Natural killer cell (primary cell): Measurements from ENCODE around the gene RYR2. TPM values are rescaled to one million over a fixed set of nuclear protein-coding genes. Genes with fewer than 3 reads are reported as not detected.

Experiments used
- ATAC-seq, 3 donors: fragments of 150-1000 bp in 2 of 3; fragments of 200-7000 bp in 1 of 3; cut with Tn5 transposase; 1 replicate in 1 of 3; 2 replicates in 2 of 3; pipeline ENCODE4 v1.10.0; 2021; ENCODE audit warnings: mild to moderate bottlenecking in 2 of 3, moderate library complexity in 2 of 3
- DNase-seq, 2 donors: peaks; one replicate each; pipeline versions ENCODE4 v3.0.0 to v3.0.0-alpha.2; 2013 to 2021; ENCODE audit warnings: mixed read lengths in 1 of 2
- H3K27ac ChIP-seq: one replicate; pipeline ENCODE4 v1.5.1; 2013; ENCODE audit warnings: mild to moderate bottlenecking, low read length
- H3K27me3 ChIP-seq: one replicate; pipeline ENCODE4 v1.6.1; 2013; ENCODE audit warnings: low read length; ENCODE audit not compliant: control insufficient read depth, insufficient read depth
- H3K36me3 ChIP-seq: one replicate; pipeline ENCODE4 v1.6.1; 2013; ENCODE audit warnings: low read length; ENCODE audit not compliant: control insufficient read depth, insufficient read depth
- H3K4me1 ChIP-seq: one replicate; pipeline ENCODE4 v1.6.1; 2013; ENCODE audit warnings: low read length; ENCODE audit not compliant: control insufficient read depth, insufficient read depth
- H3K4me3 ChIP-seq: one replicate; pipeline ENCODE4 v1.5.1; 2013; ENCODE audit warnings: low read length
- H3K9me3 ChIP-seq: one replicate; pipeline ENCODE4 v1.6.1; 2013; ENCODE audit warnings: low read length; ENCODE audit not compliant: control insufficient read depth, insufficient read depth
- H3K27ac Mint-ChIP-seq, 2 donors: one replicate each; pipeline ENCODE4 v1.8.0; 2022; ENCODE audit warnings: mild to moderate bottlenecking in 2 of 2, mixed read lengths in 2 of 2, moderate library complexity in 1 of 2
- H3K27me3 Mint-ChIP-seq, 2 donors: one replicate each; pipeline ENCODE4 v1.8.0; 2022; ENCODE audit warnings: low read depth in 2 of 2, mixed read lengths in 2 of 2
- H3K36me3 Mint-ChIP-seq: one replicate; pipeline ENCODE4 v1.8.0; 2022; ENCODE audit warnings: mixed read lengths
- H3K4me1 Mint-ChIP-seq, 2 donors: one replicate each; pipeline ENCODE4 v1.8.0; 2022; ENCODE audit warnings: mixed read lengths in 2 of 2
- H3K4me3 Mint-ChIP-seq: one replicate; pipeline ENCODE4 v1.8.0; 2022; ENCODE audit warnings: mild to moderate bottlenecking, moderate library complexity, mixed read lengths
- H3K9me3 Mint-ChIP-seq, 2 donors: one replicate each; pipeline ENCODE4 v1.8.0; 2022; ENCODE audit warnings: mixed read lengths in 2 of 2
- CTCF ChIP-seq: fragments of 200-600 bp; IDR thresholded peaks from one replicate; pipeline ENCODE4 v1.8.0; 2022; ENCODE audit warnings: antibody characterized with exemption
- WGBS: methylation state at CpG from one replicate; pipeline ENCODE4 v1.1.7; 2013; ENCODE audit warnings: missing lambda C conversion rate; ENCODE audit not compliant: insufficient coverage; 5-methylcytosine and 5-hydroxymethylcytosine counted together
- intact Hi-C: fragments of 100-400 bp; cut with micrococcal nuclease; formaldehyde crosslinking; loops from one replicate; pipeline ENCODE4 v1.14.2; 2022
- total RNA-seq, 4 donors: library from RNA; stranded (reverse); fragments of 120-200 nt in 1 of 4; gene quantifications; one replicate each; pipeline versions ENCODE4 v1.2.3 to v1.2.4, GENCODE V29; 2013 to 2022

RYR2 gene
- total RNA-seq, 3 donors from 2014 or later (not counting 1 experiment from before 2014, with no cell fraction given) = 0.13 to 1.2 (median 0.38) TPM

GRCh38 chr1:237199026-237199425 lies 157.0 kb downstream of the RYR2 start:
- DNase-seq (no peak), ATAC-seq (no peak)
- Histone ChIP-seq H3K36me3 (no peaks in the 10 kb centered on the region), H3K27me3 (no peaks in the 10 kb centered on the region), H3K9me3 (no peaks in the 10 kb centered on the region), H3K4me3 (no peak overlapping the region), H3K27ac (no peak overlapping the region), H3K4me1 (no peaks in the 10 kb centered on the region)
- Mint-ChIP-seq H3K27ac (no peak overlapping the region), H3K9me3 (peaks cover 0 to 7% of the 10 kb centered on the region in 2 donors), H3K36me3 (no peaks in the 10 kb centered on the region), H3K27me3 (no peaks in the 10 kb centered on the region), H3K4me3 (no peak overlapping the region), H3K4me1 (no peaks in the 10 kb centered on the region)
- 73% methylated on average over 6 of the region's 6 CpGs for WGBS
- intact Hi-C loops = no loop called here
- TF ChIP-seq CTCF = no peak

GRCh38 chr1:237201155-237201554 lies 159.2 kb downstream of the RYR2 start:
- H3K27ac ChIP-seq = no peak overlapping the region
- H3K36me3 ChIP-seq = no peaks in the 10 kb centered on the region
- TF ChIP-seq CTCF = no peak
- Mint-ChIP-seq H3K9me3 (peaks cover 0 to 4% of the 10 kb centered on the region in 2 donors), H3K27ac (no peak overlapping the region), H3K4me3 (no peak overlapping the region), H3K4me1 (no peaks in the 10 kb centered on the region), H3K36me3 (no peaks in the 10 kb centered on the region), H3K27me3 (no peaks in the 10 kb centered on the region)
- no peak for ATAC-seq
- H3K4me3 ChIP-seq = no peak overlapping the region
- DNase-seq = no peak
- H3K27me3 ChIP-seq = no peaks in the 10 kb centered on the region
- H3K9me3 ChIP-seq = no peaks in the 10 kb centered on the region
- H3K4me1 ChIP-seq = no peaks in the 10 kb centered on the region
- intact Hi-C loops = no loop called here
- 85% methylated on average over 4 of the region's 4 CpGs for WGBS

GRCh38 chr1:237204841-237205240 lies 162.9 kb downstream of the RYR2 start:
- Histone ChIP-seq H3K4me1 (no peaks in the 10 kb centered on the region), H3K27ac (no peak overlapping the region), H3K36me3 (no peaks in the 10 kb centered on the region), H3K4me3 (no peak overlapping the region), H3K27me3 (no peaks in the 10 kb centered on the region), H3K9me3 (no peaks in the 10 kb centered on the region)
- no peak overlapping the region for H3K27ac Mint-ChIP-seq
- 69% methylated on average over 4 of the region's 4 CpGs for WGBS
- DNase-seq (no peak), ATAC-seq (no peak)
- no peaks in the 10 kb centered on the region for H3K27me3 Mint-ChIP-seq
- H3K9me3 Mint-ChIP-seq = peaks cover 0 to 2% of the 10 kb centered on the region in 2 donors
- H3K36me3 Mint-ChIP-seq = no peaks in the 10 kb centered on the region
- intact Hi-C loops = no loop called here
- H3K4me1 Mint-ChIP-seq = no peaks in the 10 kb centered on the region
- H3K4me3 Mint-ChIP-seq = no peak overlapping the region
- TF ChIP-seq CTCF = no peak

- H3K27me3 Mint-ChIP-seq = no peaks in the 10 kb centered on the region
- Histone ChIP-seq H3K27me3 (no peaks in the 10 kb centered on the region), H3K4me3 (no peak overlapping the region), H3K27ac (no peak overlapping the region), H3K4me1 (no peaks in the 10 kb centered on the region), H3K9me3 (no peaks in the 10 kb centered on the region), H3K36me3 (no peaks in the 10 kb centered on the region)
- H3K4me1 Mint-ChIP-seq = no peaks in the 10 kb centered on the region
- DNase-seq (no peak), ATAC-seq (no peak)
- WGBS = 80% methylated on average over 14 of the region's 14 CpGs
- TF ChIP-seq CTCF = no peak
- intact Hi-C loops = no loop called here
- H3K9me3 Mint-ChIP-seq = peaks cover 0 to 2% of the 10 kb centered on the region in 2 donors
- H3K36me3 Mint-ChIP-seq = no peaks in the 10 kb centered on the region
- no peak overlapping the region for H3K27ac Mint-ChIP-seq
- H3K4me3 Mint-ChIP-seq = no peak overlapping the region
These were observed 163.5 kb downstream of the RYR2 start for GRCh38 chr1:237205400-237206064.
